ENCODE results near the gene IQGAP3. TPM values are rescaled to one million over a fixed set of nuclear protein-coding genes. Genes with fewer than 3 reads are reported as not detected.
A peak's percentile ranks its signal among the peaks of the same experiment; 100 is the strongest.

The IQGAP3 gene
- total and polyA plus RNA-seq, 2 of the 4 experiments (the other 2 are of a cell fraction): 12.5 to 13.6 TPM

- POLR2A ChIA-PET (ENCODE audit: unreplicated experiment): no interaction called here
- peak overlapping the region in 1 of 2 experiments; percentile 79; a peak in 1 of 4 replicates for H4K8ac ChIP-seq (ENCODE audit: low read depth in 2 of 2, low read length in 2 of 2)
- CTCF ChIA-PET: no interaction called here
- no peak overlapping the region for H2BK5ac ChIP-seq (ENCODE audit: low read depth, low read length, poor library complexity, severe bottlenecking)
- no peak overlapping the region for H3K27ac ChIP-seq (ENCODE audit: insufficient read depth, low read length)
- H3K4me2 ChIP-seq (ENCODE audit: low read depth, low read length): no peak overlapping the region
- H4K91ac ChIP-seq (ENCODE audit: insufficient read depth, low read depth, low read length): no peak overlapping the region; the same call in 1 of the 2 replicates
- intact Hi-C loops (cut with micrococcal nuclease) (loop anchor here (5.0 kb wide), 1 partner anchor 111 kb away; no protein-coding TSS in a partner anchor), dilution Hi-C loops (cut with HindIII; ENCODE audit: low sequenced_read_pairs, unreplicated experiment) (no loop called here), in situ Hi-C loops (cut with MboI; ENCODE audit: low sequenced_read_pairs) (no loop called here)
- H3K14ac ChIP-seq (replicated peaks; ENCODE audit: low read depth, low read length): no peak overlapping the region
- BruUV-seq (replicated peaks): no TSS peak
- H3K23ac ChIP-seq (ENCODE audit: low read depth, low read length): peak overlapping the region; percentile 78; the same call in 1 of the 2 replicates
- H3K9me3 ChIP-seq (ENCODE audit: control insufficient read depth, insufficient read depth, low read length): no peaks in the 10 kb centered on the region
- H3K79me1 ChIP-seq (ENCODE audit: low read depth in 1 of 2, low read length in 2 of 2): peaks cover 11 to 37% of the 10 kb centered on the region in 2 experiments
- no peak overlapping the region for H2BK15ac ChIP-seq (ENCODE audit: low read depth, low read length)
- peaks cover 3% of the 10 kb centered on the region; the same call in 1 of the 2 replicates for H3K4me1 ChIP-seq (ENCODE audit: control insufficient read depth, insufficient read depth, low read length)
- peaks cover 30% of the 10 kb centered on the region for H3K36me3 ChIP-seq (ENCODE audit: control insufficient read depth, insufficient read depth, low read length)
- DNase-seq (no peak), ATAC-seq (ENCODE audit: low read depth) (no peak)
- peak overlapping the region; percentile 29; the same call in 1 of the 2 replicates for H2AK5ac ChIP-seq (ENCODE audit: low read depth, low read length)
- TF ChIP-seq ELK1 (IDR thresholded peaks at IDR 0.05; ENCODE audit: borderline replicate concordance, low read depth, low read length) (no peak), SMC3 (IDR thresholded peaks at IDR 0.05; ENCODE audit: low read depth, low read length) (no peak), FOS (IDR thresholded peaks at IDR 0.05; ENCODE audit: low read depth, low read length) (no peak), CEBPB (IDR thresholded peaks at IDR 0.05; ENCODE audit: low read depth, low read length) (no peak), USF2 (IDR thresholded peaks at IDR 0.05; ENCODE audit: low read depth, low read length) (no peak), POLR2A (IDR thresholded peaks at IDR 0.05; ENCODE audit: low read depth, low read length) (no peak), MAZ (IDR thresholded peaks at IDR 0.05; ENCODE audit: borderline replicate concordance, low read depth, low read length) (no peak), BHLHE40 (IDR thresholded peaks at IDR 0.05; ENCODE audit: low read depth, low read length) (no peak), NFE2L2 (IDR thresholded peaks at IDR 0.05; ENCODE audit: low read depth, low read length) (no peak), RFX5 (IDR thresholded peaks at IDR 0.05; ENCODE audit: low read depth, low read length) (no peak), CTCF (conservative IDR thresholded peaks at IDR 0.05; ENCODE audit: low read depth, low read length) (no peak), MXI1 (IDR thresholded peaks at IDR 0.05; ENCODE audit: borderline replicate concordance, low read depth, low read length) (no peak), RCOR1 (IDR thresholded peaks at IDR 0.05; ENCODE audit: insufficient replicate concordance, low read length) (no peak)
- no peak overlapping the region for H2AFZ ChIP-seq (replicated peaks; ENCODE audit: low read length, poor library complexity)
- no peak overlapping the region for H4K5ac ChIP-seq (ENCODE audit: low read depth, low read length)
- no peak overlapping the region for H3K4ac ChIP-seq (ENCODE audit: low read depth, low read length)
- peak overlapping the region; percentile 33 for H2AK9ac ChIP-seq (replicated peaks; ENCODE audit: low read depth, low read length, poor library complexity)
- H3K9ac ChIP-seq (ENCODE audit: low read depth, low read length): no peak overlapping the region
- no peaks in the 10 kb centered on the region for H4K20me1 ChIP-seq (ENCODE audit: insufficient read depth, low read length)
- H2BK20ac ChIP-seq (ENCODE audit: low read depth, low read length): no peak overlapping the region
- H3K9me1 ChIP-seq (ENCODE audit: insufficient read depth, low read length): peaks cover 10% of the 10 kb centered on the region
- H3K27me3 ChIP-seq (ENCODE audit: control insufficient read depth, insufficient read depth, low read length): no peaks in the 10 kb centered on the region
- no peak overlapping the region for H3K4me3 ChIP-seq (ENCODE audit: insufficient read depth, low read depth, low read length)
- no peak overlapping the region for H2BK120ac ChIP-seq (ENCODE audit: low read depth, low read length)
- H3K56ac ChIP-seq (ENCODE audit: extremely low read depth, insufficient read depth, low read length): no peak overlapping the region
- no peak overlapping the region for H3K18ac ChIP-seq (ENCODE audit: low read depth, low read length)
- WGBS, 2 experiments (ENCODE audit: extremely low coverage in 2 of 2, insufficient read length in 1 of 2): no CpG with 5 or more reads among the region's 8 CpGs
Measured at GRCh38 chr1:156592910-156593660, 20.7 kb upstream of the IQGAP3 start.
